SU-DHL-6 (cell line): Measurements from ENCODE around the gene TREML1.

Experiments used
- CTCF ChIP-seq: fragments of 200-600 bp; sonication (generic); IDR thresholded peaks from one replicate; pipeline ENCODE4 v1.5.1; 2017; ENCODE audit warnings: antibody characterized with exemption, mild to moderate bottlenecking, low read length, moderate library complexity; ENCODE audit not compliant: insufficient read depth, poor library complexity, severe bottlenecking
- EZH2phosphoT487 ChIP-seq: fragments of 200-600 bp; sonication (generic), shearing (Covaris generic); conservative IDR thresholded peaks from 2 replicates; pipeline ENCODE4 v1.6.1; 2018; ENCODE audit warnings: mild to moderate bottlenecking, antibody characterized with exemption, low read length, moderate library complexity, mixed read lengths

GRCh38 chr6:41199552-41200246 is 45.6 kb upstream of the TREML1 start:
- no peak for TF ChIP-seq CTCF
- TF ChIP-seq EZH2phosphoT487 = no peak
